KOPT-K1 (cell line): ENCODE data around the gene IFIT1B.
"Not testable (repeated sequence)": the region's sequence is repeated elsewhere in the genome, so short reads cannot be mapped to it uniquely, and the experiment has no call there.

Experiments
- H3K27ac ChIP-seq: fragments of 200-600 bp; sonication (generic); 2 replicates; pipeline ENCODE4 v1.5.1; 2016; ENCODE audit warnings: antibody characterized with exemption, mild to moderate bottlenecking, low read depth, low read length; ENCODE audit not compliant: poor library complexity, severe bottlenecking
- H3K36me3 ChIP-seq: fragments of 200-600 bp; sonication (generic); 2 replicates; pipeline ENCODE4 v1.5.1; 2017; ENCODE audit warnings: antibody characterized with exemption, mild to moderate bottlenecking, low read length, moderate library complexity; ENCODE audit not compliant: insufficient read depth
- H3K9me3 ChIP-seq: fragments of 200-600 bp; sonication (generic); 2 replicates; pipeline ENCODE4 v1.5.1; 2017; ENCODE audit warnings: antibody characterized with exemption, low read length, mild to moderate bottlenecking; ENCODE audit not compliant: insufficient read depth, poor library complexity, severe bottlenecking

IFIT1B gene

DNA sequence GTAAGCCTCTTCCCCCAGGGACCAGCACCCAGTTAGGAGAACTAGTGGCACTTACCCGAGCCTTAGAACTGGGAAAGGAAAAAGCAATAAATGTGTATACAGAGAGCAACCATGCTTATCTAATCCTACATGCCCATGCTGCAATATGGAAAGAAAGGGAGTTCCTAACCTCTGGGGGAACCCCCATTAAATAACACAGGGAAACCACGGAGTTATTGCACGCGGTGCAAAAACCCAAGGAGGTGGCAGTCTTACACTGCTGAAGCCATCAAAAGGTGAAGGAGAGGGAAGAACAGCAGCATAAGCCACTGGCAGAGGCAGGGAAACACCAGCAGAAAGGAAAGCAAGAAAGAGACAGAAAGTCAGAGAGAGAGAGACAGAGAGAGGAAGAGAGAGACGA lies 32.7 kb downstream of the IFIT1B start:
- not testable (repeated sequence) for H3K36me3 ChIP-seq, H3K27ac ChIP-seq, H3K9me3 ChIP-seq

DNA sequence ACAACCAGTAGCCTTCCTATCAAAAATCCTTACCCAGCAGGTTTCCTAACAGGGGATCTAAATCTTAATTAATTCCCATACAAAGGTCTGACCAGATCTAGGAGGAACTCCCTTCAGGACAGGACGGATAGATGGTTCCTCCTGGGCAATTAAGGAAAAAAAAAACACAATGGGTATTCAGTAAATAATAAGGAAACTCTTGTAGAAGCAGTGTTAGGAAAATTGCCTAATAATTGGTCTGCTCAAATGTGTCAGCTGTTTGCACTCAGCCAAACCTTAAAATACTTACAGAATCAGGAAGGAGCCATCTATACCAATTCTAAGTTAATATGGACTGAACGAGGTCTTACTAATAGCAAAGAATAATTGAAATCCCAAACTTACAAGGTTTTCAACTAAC lies 33.3 kb downstream of the IFIT1B start:
- not testable (repeated sequence) for H3K27ac ChIP-seq, H3K36me3 ChIP-seq, H3K9me3 ChIP-seq

DNA sequence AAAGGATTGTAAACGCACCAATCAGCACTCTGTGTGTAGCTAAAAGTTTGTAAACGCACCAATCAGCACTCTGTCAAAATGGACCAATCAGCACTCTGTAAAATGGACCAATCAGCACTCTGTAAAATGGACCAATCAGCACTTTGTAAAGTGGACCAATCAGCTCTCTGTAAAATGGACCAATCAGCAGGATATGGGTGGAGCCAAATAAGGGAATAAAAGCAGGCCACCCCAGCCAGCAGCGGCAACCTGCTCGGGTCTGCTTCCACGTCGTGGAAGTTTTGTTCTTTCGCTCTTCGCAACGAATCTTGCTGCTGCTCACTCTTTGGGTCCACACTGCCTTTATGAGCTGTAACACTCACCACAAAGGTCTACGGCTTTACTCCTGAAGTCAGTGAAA lies 34.4 kb downstream of the IFIT1B start:
- peak overlapping the region; percentile 2 for H3K27ac ChIP-seq
- not testable (repeated sequence) for H3K36me3 ChIP-seq

DNA sequence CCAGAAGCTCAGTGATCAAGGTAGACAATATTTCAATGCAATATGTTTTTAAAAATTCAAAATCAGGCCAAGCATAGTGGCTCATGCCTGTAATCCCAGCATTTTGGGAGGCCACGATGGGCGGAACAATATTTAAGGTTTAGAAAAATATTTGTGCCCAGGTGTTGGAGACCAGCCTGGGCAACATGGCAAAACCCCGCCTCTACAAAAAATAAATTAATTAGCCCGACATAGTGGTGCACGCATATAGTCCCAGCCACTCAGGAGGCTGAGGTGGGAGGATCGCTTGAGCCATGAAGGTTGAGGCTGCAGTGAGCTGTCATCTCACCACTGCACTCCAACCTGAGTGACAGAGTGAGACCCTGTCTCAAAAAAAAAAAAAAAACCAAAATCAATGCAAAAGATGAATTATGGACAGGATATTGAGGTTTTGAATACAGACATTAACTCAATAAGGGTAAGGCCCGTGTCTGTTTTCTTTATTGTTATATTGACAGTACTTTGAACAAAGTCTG lies 35.6 kb downstream of the IFIT1B start:
- Histone ChIP-seq H3K36me3 (peaks cover 12% of the 10 kb centered on the region), H3K27ac (peak overlapping the region; percentile 68), H3K9me3 (peaks cover 6% of the 10 kb centered on the region)

More for the DNA sequence above, 34.4 kb downstream of the IFIT1B start:
- H3K9me3 ChIP-seq, result not testable (repeated sequence)

DNA sequence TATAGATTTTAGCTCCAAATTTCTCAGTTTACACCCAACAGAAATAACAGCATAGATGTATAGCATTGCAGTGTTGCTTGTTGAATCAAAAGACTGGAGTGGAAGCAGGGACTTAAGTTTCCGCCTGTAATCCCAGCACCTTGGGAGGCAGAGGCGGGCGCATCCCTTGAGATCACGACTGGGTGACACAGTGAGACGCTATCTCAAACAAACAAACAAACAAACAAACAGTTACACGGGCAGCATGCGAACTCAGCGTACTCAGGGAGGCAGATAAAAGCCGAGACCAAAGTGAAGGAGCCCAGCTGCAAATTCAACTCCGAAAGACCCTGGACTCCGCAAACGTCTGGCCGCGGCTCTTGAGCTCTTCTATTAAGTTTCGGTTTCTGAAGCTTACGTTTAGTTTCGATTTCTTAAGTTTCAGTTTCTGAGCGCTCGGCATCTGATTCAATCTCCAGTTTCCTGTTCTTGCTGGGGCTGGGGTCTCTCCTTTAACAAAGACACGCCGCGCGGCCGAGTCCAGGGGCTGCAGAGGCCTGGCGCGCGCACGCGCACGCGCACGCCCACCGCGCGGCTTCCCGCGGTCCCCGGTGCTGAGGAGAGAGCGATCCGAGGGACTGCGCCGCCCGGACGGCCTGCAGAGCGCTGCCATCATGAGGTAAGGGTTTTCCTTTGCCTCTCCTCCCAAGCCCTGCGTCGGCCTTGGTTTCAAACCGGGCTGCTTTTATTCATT lies 36.5 kb downstream of the IFIT1B start, which contains the start of gene IFIT5:
Gene IFIT5 (plus strand): TSS at position 423 of the 733 bp plus-strand sequence. CDS start 231 bp downstream, at position 654.
- peak within 1 kb of the TSS; percentile 68 for H3K27ac ChIP-seq
- peaks cover 17% of the 10 kb centered on the region for H3K36me3 ChIP-seq

DNA sequence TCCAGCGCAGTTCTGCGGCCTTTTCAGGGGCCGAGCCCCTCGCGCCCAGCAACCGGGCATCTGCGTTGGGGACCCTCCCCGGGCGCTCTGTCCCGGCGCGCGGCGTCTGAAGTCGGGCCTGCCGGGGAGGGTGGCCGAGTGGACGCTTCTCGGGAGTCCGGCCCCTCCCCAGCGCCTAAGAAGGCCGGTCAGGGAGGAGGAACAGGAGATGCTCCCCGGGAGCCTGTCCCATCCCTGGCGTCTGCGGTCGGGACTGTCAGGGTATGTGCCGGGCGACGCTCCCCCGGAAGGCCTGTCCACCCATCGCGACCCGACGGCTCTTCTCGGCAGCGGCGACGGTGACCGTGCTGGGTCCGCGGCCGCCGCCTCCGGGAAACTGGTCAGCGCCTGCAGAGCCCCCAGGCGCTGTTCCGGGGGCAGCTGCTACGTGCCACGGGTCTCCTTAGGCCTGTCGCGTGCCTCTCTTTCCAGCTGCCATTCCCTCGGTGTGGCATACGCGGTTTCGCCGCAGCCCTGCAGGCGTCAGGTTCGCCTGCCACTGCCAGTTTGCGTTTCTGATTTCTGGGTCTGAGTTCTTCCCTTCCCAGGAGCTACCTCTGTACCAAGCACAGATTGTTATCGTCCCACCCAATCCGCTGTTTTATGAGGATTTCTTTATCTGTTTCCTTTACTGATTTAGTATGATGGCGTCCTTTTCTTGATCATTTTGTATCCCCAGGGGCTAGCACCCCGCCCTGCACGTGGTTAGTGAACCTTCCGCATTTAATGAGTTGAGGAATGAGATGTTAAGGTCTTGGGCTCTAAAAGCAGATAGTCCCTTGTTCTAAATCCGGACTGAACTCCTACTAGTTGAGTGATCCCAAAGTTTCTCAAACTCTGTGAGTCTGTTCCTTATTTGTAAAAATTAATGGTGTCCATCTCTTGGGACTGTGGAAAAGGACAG lies 37.3 kb downstream of the IFIT1B start:
- Histone ChIP-seq H3K36me3 (peaks cover 22% of the 10 kb centered on the region), H3K9me3 (peaks cover 6% of the 10 kb centered on the region), H3K27ac (peak overlapping the region; percentile 68)

More for the DNA sequence above, 36.5 kb downstream of the IFIT1B start, which contains the start of gene IFIT5:
- peaks cover 6% of the 10 kb centered on the region for H3K9me3 ChIP-seq

DNA sequence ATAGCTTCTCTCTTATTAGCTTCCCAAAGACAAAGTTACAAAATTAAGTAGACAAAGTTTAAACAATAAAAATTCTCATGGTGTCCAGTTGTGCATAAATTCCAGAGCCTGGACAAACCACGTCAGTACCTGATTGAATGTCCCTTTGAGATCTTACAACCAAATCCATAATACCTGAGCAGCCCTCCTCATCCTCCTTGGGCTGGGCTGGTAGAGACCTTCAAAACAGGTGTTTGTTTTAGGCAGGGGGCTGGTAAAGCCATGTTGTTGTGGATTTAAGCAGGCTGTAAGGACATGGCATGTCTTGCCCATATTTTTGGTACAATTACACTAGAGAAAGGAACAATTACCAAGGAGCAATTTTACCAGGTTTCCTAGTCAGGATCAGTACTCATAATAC lies 38.6 kb downstream of the IFIT1B start:
- Histone ChIP-seq H3K27ac (no peak overlapping the region), H3K36me3 (peaks cover 35% of the 10 kb centered on the region), H3K9me3 (peaks cover 6% of the 10 kb centered on the region)

DNA sequence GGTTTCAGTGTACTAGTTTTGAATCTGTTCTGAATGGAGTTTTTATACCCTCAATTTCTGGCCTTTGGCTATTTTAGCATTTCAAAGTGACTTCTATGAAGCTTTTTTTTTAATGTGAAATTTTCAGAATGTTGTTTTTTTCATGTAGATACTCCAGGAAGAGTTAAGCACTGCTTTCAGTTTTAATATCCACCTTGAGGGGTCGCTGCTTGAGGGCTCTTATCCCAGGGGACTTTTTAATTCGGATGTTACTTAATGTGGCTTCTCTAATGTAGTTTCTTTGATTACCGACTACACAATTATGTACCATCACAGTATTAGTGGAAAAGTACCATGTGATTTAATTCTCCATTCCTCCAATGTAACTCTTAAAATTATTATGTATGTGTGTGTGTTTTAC lies 41.7 kb downstream of the IFIT1B start:
- Histone ChIP-seq H3K9me3 (no peaks in the 10 kb centered on the region), H3K27ac (no peak overlapping the region), H3K36me3 (peaks cover 42% of the 10 kb centered on the region)

DNA sequence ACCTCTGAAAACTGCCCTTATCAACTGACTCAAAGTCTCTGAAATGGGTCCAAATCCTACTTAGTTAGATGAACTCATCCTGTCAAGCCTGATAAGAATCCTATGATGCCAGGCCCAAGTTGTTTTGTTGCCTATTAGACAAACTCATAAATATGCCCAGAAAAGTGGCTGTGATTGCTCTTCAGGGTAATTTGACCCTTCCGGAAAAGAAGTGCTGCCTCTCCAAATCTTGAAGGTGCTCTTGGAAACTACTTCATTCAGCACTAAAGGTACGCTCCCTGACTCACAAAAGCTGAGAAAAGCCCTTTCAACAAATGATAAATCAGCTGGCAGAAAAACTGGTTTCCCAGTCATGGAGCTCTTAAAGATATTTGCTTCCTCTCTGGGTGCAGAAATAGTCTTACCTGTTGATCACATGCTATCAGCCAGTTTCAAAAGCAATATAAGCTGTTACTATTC lies 43.2 kb downstream of the IFIT1B start:
- H3K9me3 ChIP-seq, result no peaks in the 10 kb centered on the region
- no peak overlapping the region for H3K27ac ChIP-seq
- peaks cover 42% of the 10 kb centered on the region for H3K36me3 ChIP-seq

DNA sequence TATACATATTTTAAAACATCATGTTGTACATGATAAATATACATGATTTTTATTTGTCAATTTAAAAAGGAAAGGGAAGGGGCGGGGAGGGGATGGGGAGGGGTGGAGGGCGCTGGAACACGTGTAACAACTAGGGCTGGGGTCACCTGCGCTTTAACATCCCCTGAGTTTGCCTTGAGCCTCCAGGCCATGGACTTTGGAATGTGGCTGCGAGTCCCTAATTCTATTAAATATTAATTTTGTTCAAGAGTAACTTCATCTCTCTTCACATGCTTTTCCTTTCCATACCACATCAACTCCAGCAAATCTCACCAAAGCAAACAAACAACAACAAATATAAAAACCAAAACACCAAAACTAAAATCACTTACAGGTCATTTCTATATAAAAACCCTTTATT lies 47.1 kb downstream of the IFIT1B start:
- peaks cover 21% of the 10 kb centered on the region for H3K36me3 ChIP-seq
- H3K27ac ChIP-seq, result no peak overlapping the region
- no peaks in the 10 kb centered on the region for H3K9me3 ChIP-seq

DNA sequence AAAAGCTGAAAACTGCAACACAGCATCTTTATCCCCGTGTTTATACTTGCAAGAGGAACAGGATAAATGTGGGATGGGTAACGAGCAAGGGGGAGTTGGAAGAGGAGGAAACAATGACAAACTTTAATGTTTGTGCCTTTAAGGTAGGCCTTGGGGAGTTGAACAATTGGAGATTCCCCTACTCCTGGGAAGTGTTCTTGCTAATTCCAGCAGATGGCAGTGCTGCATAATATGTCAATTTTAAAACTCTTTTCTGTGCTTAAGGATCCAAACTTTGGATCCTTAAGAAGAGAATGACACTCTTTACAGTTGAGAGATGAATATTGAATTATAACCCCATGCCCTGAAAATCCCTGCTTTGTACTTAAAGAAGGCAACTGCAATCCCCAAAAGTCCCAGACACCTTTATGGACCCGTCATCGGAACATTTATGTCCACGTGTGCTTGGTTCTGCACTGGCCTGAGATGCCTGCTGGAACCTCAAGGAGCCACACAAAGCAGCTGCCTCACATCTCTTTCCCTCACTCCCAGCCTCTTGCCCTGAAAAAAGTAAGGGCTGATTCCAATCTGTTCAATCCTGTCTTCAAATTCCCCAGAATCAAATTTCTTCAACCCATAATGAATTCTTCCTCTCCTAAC lies 48.5 kb downstream of the IFIT1B start:
- Histone ChIP-seq H3K9me3 (no peaks in the 10 kb centered on the region), H3K27ac (no peak overlapping the region), H3K36me3 (peaks cover 9% of the 10 kb centered on the region; the same call in 1 of the 2 replicates)

DNA sequence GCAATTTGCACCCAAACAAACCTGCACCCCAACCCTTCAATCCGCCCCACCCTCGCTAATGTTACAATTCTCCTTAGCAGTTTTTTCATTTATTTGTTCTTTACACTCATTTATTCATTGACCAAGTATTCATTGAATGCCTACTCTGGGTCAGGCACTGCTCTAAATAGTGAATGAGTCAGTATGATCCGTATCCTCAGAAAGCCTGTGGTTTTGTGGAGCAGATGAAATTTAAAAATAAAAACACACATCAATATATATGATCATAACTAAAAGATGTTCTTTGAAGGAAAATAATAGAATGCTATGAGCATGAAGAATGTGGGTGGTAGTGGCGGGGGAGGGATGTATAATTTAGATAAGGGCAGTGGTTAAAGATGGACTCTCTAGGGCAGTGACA lies 49.8 kb downstream of the IFIT1B start:
- no peaks in the 10 kb centered on the region for H3K9me3 ChIP-seq
- no peaks in the 10 kb centered on the region for H3K36me3 ChIP-seq
- H3K27ac ChIP-seq, result no peak overlapping the region

DNA sequence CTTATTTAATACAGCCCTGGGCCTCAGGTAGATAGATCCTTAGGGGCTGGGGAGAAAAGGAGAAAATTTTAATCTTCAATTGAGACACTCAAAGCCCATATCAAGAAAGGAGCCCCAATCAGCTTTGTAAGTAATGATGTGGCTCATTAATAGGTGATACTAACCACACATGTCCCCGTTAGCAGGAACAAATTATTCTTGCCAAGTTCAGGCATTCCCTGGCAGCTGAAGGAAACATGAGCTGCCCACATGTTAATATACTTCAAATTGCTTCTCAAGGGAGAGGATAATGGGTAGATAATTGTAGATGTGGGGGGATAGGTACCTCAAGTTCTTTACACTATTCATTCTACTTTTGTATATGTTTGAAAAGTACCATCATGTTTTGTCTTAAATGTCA lies 51.0 kb downstream of the IFIT1B start:
- H3K36me3 ChIP-seq, result no peaks in the 10 kb centered on the region
- H3K27ac ChIP-seq, result no peak overlapping the region
- H3K9me3 ChIP-seq, result no peaks in the 10 kb centered on the region

DNA sequence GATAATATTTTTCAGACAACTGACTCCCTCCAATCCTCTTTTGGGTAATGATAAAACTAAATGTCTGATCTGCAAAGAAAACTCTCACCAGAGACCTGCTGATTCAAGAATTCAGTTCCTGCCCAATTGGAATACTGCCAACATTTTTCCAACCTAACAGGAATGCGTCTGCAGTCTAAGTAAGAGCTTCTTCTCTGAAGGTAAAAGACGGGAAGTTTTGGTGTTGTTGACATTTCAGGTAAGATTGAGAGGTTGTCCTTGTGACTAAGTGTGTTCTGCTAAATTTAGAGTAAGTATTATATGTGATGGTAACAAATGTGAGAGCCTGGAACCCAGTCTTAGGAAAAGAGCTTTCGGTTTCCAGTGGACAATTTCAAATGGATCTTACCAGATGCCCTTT lies 54.1 kb downstream of the IFIT1B start:
- no peak overlapping the region for H3K27ac ChIP-seq
- H3K9me3 ChIP-seq, result no peaks in the 10 kb centered on the region
- no peaks in the 10 kb centered on the region for H3K36me3 ChIP-seq
